Vagina (tissue), 2 donors: ENCODE data around the gene AGO3.

Source experiments
- CTCF ChIP-seq, 3 experiments: fragments of 450-650 bp in 2 of 3; fragments of 200-600 bp in 1 of 3; sonication (generic) in 1 of 3; IDR thresholded peaks; one replicate each; pipeline ENCODE4 v1.5.1; 2017 to 2019; ENCODE audit warnings: antibody characterized with exemption in 3 of 3, mild to moderate bottlenecking in 2 of 3, moderate library complexity in 2 of 3
- POLR2A ChIP-seq, 2 donors: fragments of 450-650 bp; IDR thresholded peaks; one replicate each; pipeline ENCODE4 v1.6.1; 2017; ENCODE audit warnings: antibody characterized with exemption in 2 of 2, mild to moderate bottlenecking in 2 of 2, moderate library complexity in 2 of 2

GRCh38 chr1:35894183-35894582, 36.7 kb upstream of the AGO3 start:
- TF ChIP-seq CTCF (IDR thresholded peaks at IDR 0.05) (no peak), POLR2A (IDR thresholded peaks at IDR 0.05) (no peak)
